CD4-positive, alpha-beta T cell treated with Interleukin-17A for 4 hours (primary cell): ENCODE results near the gene MKI67.

Source experiments
- DNase-seq: peaks from one replicate; pipeline ENCODE4 v3.0.0-alpha.2; 2020; ENCODE audit warnings: mixed read lengths

The MKI67 gene

DNA sequence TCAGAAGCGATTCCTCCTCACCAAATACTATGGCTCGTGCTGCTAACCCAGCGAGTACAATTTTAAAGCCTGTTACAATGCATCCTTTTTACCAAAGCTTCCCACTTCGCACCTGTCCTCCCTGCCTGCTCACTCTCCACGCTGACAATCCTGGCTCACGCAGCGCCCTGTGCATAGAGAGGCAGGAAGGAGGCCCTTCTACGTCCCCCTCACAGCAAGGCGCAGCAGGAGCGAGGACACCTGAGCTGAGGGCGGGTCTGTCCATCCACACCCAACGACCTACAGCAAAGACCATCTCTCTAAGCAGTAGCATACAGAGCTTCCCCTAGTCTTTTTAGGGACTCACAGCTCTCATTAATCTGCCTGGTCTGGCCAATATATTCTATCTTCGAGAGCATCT, 46.0 kb downstream of the MKI67 start:
- no peak for DNase-seq

DNA sequence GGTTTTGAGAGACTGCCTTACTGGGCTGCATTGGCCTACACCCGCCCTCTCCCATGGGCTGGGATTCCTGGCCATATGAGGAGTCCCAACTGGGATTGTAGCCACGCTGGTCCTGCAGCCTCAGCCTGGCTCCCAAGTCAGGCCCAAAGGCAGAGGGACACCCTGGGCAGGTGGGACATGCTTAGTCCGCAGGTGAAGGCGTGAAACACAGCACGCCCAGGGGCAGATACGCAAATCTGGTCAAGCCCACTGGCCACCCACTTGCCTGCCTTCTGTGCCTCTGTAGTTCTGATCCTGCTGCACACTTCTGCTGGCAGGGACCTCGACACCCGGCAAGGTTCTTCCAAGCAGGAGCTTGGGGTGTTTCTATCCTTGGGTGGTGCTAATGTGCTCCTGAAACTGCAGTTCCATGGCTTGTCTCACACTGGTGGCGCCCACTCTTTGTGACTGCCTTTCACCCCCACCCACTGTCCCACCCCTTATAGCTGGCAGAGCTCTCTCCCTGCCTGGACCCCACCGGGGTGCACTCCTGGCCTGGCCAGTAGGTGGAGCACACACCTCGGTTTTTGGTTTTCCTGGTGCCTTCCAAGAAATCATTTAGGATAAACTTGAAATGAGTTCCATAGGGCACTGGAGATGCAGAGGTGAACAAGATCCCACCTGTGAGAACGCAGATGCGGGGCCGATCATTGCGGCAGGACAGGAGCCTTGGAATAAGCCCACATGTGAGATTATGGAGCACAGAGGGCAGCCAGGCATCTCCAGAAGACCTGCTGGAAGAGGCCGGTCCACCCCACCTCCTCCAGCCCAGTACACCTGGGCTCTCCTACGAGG, 47.9 kb downstream of the MKI67 start:
- DNase-seq = peak; percentile 64

DNA sequence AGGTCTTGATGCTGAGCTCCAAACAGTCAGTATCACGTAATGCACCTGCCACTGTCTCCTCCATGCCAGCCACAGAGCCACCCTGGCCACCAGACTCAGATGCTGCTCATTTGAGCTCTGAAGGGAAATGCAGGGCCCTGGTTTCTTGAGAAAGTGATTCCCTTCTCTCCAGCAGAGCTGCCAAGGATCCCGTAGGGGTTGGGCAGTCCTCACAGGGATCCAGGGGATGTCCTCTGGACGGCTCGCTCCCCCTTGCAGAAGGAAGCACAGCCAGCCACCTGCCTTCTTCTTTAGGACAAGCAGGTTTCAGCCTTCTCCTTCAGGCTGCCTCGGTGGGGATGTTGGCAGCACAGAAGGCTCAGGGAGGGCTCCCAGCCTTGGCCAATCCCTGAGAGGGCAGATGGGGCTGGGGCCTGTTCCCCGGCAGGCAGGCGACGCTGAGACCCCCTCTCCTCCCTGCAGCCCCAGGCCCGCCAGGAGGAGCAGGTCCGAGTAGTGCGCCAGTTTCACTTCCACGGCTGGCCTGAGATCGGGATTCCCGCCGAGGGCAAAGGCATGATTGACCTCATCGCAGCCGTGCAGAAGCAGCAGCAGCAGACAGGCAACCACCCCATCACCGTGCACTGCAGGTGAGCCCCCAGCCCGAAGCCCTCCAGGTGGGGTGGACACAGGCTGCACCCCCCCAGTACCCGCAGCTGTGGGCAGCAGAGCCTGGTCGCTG, 48.9 kb downstream of the MKI67 start:
- DNase-seq = no peak

DNA sequence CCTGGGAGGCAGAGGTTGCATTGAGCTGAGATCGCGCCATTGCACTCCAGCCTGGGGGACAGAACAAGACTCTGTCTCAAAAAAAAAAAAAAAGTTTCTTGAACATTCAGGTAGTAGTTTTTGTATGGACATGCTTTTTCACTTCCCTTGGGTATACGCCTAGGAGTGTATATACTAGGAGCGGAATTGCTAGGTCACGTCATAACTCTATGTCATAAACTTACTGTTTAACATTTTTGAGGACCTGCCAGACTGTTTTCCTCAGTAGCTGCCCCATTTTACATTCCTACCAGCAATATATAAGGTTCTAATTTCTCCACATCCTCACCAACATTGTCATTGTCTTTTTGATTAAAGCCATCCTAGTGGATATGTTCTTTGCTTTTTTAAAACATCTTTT, 51.6 kb downstream of the MKI67 start:
- no peak for DNase-seq

DNA sequence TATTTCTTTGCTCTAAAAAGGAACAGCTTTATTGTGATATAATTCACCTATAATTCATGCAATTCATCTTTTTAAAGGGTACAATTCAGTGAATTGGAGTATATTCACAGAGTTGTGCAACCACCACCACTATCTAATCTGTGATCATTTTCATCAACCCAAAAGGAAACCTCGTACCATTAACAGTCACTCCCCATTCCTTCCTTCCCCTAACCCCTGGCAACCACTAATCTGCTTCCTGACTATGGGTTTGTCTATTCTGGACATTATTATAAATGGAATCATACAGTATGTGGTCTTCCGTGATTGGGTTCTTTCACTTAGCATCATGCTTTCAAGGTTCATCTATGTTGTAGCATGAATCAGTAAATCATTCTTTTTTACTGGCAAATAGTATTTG, 52.3 kb downstream of the MKI67 start:
- DNase-seq = no peak

DNA sequence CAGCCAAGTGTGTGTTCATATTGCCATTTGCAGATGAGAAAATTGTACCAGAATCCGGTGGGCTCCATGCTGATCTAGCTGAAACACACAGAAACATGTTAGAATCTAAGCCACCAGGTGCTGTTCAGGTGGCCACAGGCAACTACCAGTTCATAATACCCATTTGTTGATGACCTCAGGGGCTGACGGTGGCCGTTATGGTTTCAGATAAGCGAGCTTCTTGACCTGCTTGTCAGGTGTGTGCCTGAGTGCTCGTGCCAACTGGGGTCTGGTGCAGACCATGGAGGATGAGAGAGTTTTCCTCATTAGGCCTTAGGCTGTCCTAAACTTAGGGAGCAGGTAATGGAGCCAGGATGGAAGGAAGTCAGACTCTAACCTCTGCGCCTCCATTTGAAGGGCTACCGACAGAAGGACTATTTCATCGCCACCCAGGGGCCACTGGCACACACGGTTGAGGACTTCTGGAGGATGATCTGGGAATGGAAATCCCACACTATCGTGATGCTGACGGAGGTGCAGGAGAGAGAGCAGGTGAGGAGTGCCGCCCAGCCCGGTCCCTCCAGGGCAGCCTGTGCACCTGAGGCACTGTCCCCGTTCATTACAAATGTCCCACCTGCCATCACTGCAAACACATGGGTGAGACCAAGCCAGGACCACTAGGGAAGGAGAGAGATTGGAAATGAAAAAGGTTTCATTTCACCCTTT, 53.1 kb downstream of the MKI67 start:
- no peak for DNase-seq

DNA sequence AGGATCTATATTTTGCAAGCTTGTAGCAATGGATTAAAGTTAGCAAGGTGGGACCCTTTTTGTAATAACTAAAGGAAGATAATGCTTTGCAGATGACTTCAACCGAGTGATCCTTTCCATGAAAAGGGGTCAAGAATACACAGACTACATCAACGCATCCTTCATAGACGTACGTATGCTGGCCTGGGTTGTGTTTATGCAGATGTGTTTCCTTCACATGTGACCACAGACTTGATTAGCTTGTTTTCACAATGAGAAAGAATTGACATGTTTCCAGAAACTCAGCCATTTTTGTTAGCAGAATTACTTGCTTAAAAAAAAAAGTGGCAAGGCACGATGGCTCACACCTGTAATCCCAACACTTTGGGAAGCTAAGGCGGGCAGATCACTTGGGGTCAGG, 54.2 kb downstream of the MKI67 start:
- DNase-seq = no peak

DNA sequence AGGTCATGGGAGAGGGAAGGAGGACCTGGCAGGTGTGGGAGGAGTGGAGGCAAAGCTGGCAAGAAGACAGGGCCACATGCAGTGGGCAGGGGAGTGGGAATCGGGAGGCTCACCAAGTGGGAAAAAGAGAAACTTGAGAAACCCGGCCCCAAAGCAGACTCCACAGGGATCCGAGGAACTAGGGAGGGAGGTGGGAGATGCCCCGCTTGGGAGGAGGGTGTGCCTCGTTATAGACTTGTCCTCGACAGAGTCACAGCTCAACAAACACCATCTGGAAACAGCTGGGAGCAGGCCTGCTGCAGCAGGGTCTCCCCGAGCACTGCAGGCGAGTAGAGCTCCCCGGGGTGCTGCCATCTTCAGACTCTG, 54.8 kb downstream of the MKI67 start:
- no peak for DNase-seq

DNA sequence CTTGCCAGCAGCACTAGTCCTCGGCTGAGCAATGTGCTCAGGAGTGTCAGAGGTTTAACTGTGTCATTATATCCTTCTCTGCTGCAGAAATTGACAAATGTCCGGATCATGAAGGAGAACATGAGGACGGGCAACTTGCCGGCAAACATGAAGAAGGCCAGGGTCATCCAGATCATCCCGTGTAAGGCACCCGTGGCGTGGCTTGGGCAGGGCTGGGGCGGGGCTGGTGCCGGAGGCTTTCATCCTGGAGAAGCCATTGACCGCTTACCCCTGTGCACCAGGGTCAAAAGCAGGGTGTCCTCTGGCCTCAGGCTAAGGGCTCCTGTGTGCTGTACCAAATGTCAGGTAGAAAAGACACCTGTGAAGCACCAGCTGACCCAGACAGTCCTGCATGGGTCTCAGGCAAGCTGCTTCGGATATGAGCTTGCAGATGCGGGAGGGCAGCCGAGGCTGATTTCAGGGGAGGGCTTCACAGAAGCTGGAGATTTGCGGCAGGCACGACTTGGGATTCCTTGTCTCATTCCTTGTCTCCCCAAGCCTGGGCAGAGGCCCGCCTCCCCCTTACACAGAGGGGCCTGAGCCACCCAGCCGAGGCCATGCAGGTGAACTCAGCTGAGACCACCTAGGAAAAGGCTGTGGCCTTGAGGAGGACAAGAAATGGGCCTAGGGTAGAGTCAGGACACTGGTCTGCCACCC, 55.4 kb downstream of the MKI67 start:
- DNase-seq = no peak

DNA sequence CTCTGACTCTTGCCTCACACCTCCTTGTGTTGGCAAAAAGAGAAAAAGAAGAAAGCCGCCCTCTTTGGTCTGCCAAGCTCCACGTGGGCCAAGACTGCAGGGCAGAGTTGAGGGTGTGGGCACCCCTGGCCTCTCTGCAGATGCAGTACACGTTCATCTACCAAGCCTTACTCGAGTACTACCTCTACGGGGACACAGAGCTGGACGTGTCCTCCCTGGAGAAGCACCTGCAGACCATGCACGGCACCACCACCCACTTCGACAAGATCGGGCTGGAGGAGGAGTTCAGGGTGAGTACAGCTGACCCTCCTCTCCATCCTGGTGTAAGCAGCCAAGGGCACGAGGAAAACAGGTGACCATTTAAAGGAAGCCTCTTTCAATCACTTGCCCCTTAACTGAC, 56.1 kb downstream of the MKI67 start:
- DNase-seq = no peak

DNA sequence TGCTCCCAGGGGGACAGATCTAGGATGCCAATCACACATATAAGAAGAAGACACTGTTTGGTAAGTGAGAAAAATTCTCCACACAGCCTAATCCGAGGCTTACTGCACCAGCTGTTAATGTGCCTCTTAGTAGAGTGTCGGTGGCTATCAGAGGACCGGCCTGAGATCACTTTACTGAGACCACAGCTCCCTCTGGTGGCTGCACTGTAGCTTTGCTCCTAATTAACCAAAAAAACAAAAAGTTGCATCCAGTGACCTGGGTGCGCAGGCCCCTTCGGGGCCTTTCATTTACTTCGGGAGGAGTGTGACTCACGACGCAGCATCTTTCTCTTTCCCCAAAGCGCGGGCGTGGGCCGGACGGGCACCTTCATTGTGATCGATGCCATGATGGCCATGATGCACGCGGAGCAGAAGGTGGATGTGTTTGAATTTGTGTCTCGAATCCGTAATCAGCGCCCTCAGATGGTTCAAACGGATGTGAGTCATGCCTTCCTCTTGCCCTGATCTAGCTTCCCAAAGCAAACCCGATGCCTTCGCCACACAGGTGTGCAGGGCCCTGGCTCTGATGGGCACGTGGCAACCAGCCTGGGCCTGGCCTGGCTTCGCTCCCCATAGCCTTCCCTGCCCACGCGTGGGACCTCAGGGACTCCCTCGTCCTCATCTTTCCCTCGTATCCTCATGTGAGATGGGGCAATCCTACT, 56.7 kb downstream of the MKI67 start:
- peak; percentile 90 for DNase-seq

DNA sequence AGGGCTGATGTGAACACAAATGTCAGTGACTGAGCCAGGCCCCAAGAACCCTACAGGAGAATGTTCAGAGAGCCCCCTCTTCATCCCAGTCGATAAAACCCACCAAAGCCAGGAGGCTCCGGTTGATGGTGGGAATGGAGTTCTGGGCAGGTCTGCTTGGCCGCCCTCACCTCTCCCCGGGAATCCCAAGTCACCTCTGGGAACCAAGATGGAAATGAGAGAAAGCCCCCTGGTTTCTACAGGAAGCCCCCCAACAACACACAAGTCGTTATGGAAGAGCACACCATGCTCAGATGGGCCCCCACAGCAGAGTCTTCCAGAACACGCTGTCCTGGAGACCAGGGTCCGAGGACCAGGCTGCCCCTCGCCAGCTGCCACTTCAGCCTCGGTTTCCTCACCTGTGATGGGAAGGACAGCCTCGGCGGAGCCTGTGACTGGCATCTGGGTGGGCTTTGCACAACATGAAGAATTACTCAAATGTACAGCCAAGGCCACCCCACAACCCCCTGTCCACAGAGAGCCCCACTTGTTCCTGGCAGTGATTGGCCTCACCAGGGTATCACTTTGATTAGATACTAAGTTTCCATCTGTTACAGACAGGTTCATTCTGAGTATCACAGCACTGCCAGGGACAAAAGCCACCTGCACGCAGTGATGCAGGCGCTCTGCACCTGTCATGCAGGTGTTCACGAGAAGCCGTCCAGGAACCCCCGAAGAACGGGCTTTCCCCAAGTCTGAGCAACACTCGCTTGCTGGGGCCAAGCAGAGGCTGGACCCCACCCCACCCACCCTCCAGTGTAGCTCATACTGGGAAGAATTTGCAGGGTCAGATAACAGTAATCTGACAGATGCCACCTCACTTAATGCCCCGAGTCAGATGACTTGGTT, 57.6 kb downstream of the MKI67 start:
- DNase-seq = no peak

DNA sequence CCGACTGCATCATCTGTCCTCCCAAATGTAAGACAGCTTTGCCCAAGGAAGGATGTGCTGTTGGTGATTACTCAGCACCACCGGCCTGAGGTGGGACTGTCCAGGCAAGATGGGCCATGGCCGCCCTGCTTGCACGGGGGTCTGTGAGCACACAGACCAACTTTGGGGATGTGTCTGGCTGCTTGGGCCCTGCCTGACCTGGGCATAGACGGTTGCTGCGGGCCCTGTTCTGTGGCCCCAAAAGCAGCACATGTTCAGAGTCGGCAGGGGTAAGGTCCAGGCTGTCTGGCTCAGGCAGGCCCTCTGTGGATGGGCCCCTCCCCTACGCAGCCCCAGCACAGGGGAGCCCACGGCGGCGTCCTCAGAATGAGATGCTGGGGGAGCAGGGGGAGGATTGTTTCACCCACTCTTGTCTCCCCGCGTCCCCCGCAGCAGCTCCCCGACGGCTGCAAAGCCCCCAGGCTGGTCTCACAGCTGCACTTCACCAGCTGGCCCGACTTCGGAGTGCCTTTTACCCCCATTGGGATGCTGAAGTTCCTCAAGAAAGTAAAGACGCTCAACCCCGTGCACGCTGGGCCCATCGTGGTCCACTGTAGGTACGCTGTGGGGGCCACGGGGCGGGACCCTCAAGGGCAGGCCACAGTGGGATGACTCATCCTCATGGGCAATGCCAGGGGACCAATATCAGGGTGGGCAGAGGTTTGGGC, 58.4 kb downstream of the MKI67 start:
- DNase-seq = no peak

DNA sequence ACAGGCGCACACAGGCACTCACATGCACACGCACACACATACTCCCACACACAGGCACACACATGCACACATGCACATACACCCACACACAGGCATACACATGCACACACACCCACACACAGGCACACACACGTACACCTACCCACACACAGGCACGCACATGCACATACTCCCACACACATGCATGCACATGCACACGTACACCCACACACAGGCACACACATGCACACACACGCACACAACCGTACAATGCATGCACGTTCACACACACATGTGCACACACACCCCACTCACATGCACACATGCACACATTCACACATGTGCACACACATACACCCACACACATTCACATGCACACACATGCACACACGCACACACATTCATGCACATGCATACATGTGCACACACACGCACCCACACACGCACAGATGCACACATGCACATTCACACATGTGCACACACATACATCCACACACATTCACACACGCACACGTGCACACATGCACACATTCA, 59.3 kb downstream of the MKI67 start:
- DNase-seq = no peak

DNA sequence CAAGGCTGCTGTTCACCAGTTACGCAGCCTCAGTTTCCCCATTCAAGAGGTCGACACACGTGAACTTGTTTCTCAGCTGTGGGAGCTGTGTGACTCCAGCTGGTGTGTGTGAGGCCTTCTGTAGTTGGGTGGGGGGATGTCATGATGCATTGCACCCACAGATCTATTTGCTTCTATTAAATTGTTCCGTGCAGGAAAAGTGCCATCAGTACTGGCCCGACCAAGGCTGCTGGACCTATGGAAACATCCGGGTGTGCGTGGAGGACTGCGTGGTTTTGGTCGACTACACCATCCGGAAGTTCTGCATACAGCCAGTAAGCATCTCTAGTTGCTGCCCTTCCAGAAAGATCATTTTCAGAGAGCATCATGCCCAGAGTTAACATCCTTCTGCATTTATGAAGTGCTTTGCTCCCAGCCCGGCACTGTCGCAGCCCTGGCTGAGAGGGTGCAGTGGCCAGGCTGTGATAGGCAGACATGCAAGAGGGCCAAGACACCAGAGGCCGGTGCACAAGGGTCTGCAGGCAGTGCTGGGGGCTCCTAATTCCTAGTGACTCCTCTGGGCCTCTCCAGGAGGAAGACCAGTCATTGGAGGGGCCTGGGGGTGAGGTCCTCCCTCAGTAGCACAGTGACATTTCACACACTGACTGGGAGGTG, 60.2 kb downstream of the MKI67 start:
- DNase-seq = no peak

DNA sequence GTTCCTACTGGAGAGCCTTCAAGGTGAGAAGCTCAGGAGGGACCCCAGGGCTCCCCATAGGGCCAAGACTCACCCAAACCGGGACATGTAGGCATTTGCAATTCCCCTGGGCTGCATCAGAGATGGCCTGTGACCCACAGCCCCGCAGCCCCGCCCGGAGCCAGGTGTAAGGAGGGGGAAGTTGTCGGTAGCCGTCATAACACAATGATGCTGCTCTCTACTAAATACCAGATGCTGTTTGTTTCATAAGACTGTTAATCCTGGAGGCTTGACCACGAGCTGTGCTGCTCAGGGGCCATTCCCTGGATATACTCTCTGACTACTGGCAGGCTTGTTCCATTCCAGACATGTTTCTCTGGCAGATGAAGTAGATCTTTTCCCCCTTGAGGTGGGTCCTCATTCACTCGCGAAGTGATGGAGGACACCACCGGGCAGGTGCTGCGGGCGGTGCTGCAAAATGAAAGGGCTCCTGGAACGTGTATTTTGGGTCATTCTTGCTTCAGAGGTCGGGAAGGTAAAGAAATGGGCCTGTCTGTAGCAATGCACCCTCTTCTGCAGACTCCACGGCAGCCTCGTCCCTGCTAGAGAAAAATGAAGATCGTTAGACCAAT, 61.1 kb downstream of the MKI67 start:
- no peak for DNase-seq

DNA sequence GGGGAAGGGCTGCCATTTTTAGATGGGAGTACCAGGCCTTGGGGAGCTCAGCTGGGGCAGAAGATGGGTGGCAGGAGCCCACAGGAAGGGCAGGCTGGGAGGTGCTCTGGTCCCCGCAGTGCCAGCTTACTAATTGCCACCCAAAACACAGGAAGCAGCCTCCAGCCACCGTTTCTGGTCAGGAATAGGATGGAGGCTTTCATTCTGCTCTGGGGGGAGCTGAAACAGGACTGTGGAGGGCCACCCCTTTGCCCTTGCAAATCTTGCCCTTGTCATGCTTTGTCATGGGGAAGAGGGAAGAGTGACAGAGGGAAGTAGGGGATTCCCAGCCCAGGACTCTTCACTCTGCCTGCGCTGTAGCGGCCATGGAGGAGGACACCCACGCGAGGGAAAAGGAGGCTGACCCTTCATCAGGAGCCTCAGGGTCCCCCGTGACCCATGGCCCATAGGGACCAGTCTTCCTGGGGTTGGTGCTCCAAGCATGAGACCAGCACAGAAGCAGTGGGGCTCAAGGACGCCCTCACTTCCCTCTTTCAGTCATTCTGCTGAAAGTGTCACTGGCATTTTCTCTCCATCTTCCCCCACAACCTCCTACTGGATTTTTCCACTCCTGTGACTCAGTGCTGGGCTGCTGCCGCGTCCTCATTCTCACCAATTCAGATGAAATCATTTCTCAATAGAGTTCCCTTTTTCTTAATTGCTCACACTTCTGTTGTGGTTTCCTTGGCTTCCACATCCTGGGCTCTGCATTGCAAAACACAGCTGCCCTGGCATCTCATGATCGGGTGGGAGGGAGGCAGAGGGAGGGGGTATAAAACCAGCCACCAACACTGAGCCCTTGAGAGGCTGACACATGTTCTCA, 61.9 kb downstream of the MKI67 start:
- DNase-seq = peak; percentile 79

DNA sequence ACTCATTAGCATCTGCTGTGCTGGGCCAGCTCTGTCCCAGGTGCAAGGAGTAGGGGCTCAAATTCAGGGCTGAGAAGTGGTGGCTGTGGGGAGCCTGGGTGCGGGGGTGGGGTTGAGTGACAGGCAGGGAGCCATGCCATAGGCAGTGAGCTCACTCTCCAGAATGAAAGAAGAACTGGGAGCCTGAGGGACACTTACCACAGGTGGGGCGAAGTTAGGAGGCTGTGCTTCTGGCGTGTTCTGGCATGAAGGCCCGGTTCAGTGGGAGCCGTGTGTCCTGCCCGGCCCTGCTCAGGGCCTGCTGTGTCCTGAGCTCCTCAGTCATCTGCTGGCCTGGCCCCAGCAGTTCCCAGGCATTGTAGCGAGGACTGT, 62.5 kb downstream of the MKI67 start:
- DNase-seq = no peak
